ENCODE measurements around the gene IL16. TPM values are rescaled to one million over a fixed set of nuclear protein-coding genes. Genes with fewer than 3 reads are reported as not detected.
"Not testable (repeated sequence)": the region's sequence is repeated elsewhere in the genome, so short reads cannot be mapped to it uniquely, and the experiment has no call there.

Gene IL16
- 0.11 TPM for polyA plus RNA-seq (2013, experiment 1 of 2; ENCODE audit: insufficient read length)
- polyA plus RNA-seq (2013, experiment 2 of 2; ENCODE audit: insufficient read length), result 0.25 TPM

GRCh38 chr15:81196576-81197254 lies at the start of gene IL16:
TSS of gene IL16 (plus strand) at chr15:81196879. CDS start at chr15:81225400, 28,521 bp downstream.
- no peak for DNase-seq

GRCh38 chr15:81151389-81151788 lies 45.3 kb upstream of the IL16 start:
- no peak for DNase-seq

GRCh38 chr15:81152339-81152738 lies 44.3 kb upstream of the IL16 start:
- no peak for DNase-seq

- no peak for DNase-seq
Measured at GRCh38 chr15:81152799-81153198, 43.9 kb upstream of the IL16 start.

GRCh38 chr15:81155375-81156218 lies 41.1 kb upstream of the IL16 start:
- DNase-seq, result peak; percentile 46

- DNase-seq, result no peak
Measured at GRCh38 chr15:81156324-81156723, 40.4 kb upstream of the IL16 start.

- peak; percentile 12 for DNase-seq
Measured at GRCh38 chr15:81157195-81157938, 39.3 kb upstream of the IL16 start.

- DNase-seq, result no peak
Measured at GRCh38 chr15:81157939-81158223, 38.8 kb upstream of the IL16 start.

GRCh38 chr15:81158561-81158960 lies 38.1 kb upstream of the IL16 start:
- DNase-seq, result not testable (repeated sequence)

- peak; percentile 90 for DNase-seq
Measured at GRCh38 chr15:81160312-81161159, 36.1 kb upstream of the IL16 start.

- no peak for DNase-seq
Measured at GRCh38 chr15:81161160-81161673, 35.5 kb upstream of the IL16 start.

- DNase-seq, result no peak
Measured at GRCh38 chr15:81161851-81162250, 34.8 kb upstream of the IL16 start.

GRCh38 chr15:81163961-81164800 lies 32.5 kb upstream of the IL16 start:
- DNase-seq, result peak; percentile 60

- DNase-seq, result no peak
Measured at GRCh38 chr15:81165535-81165934, 31.1 kb upstream of the IL16 start.

GRCh38 chr15:81166636-81167305 lies 29.9 kb upstream of the IL16 start:
- DNase-seq, result no peak

GRCh38 chr15:81168131-81168526 lies 28.6 kb upstream of the IL16 start:
- DNase-seq, result no peak

GRCh38 chr15:81168644-81169043 lies 28.0 kb upstream of the IL16 start:
- no peak for DNase-seq

GRCh38 chr15:81170511-81170910 lies 26.2 kb upstream of the IL16 start:
- DNase-seq, result no peak

- no peak for DNase-seq
Measured at GRCh38 chr15:81171286-81171685, 25.4 kb upstream of the IL16 start.

GRCh38 chr15:81174125-81174791 lies 22.4 kb upstream of the IL16 start:
- DNase-seq, result no peak
